VCaP (cell line): ENCODE results near the gene RRP7A.
"Not testable (repeated sequence)": the region's sequence is repeated elsewhere in the genome, so short reads cannot be mapped to it uniquely, and the experiment has no call there.

Experiments
- H3K27ac ChIP-seq: fragments of 450-650 bp; 2 replicates; pipeline ENCODE4 v1.5.1; 2017
- TF ChIP-seq, protein P1 (sequence below): fragments of 450-650 bp; conservative IDR thresholded peaks from 2 replicates; pipeline ENCODE4 v1.5.1; 2017; ENCODE audit warnings: mild to moderate bottlenecking, moderate library complexity

Gene RRP7A

DNA sequence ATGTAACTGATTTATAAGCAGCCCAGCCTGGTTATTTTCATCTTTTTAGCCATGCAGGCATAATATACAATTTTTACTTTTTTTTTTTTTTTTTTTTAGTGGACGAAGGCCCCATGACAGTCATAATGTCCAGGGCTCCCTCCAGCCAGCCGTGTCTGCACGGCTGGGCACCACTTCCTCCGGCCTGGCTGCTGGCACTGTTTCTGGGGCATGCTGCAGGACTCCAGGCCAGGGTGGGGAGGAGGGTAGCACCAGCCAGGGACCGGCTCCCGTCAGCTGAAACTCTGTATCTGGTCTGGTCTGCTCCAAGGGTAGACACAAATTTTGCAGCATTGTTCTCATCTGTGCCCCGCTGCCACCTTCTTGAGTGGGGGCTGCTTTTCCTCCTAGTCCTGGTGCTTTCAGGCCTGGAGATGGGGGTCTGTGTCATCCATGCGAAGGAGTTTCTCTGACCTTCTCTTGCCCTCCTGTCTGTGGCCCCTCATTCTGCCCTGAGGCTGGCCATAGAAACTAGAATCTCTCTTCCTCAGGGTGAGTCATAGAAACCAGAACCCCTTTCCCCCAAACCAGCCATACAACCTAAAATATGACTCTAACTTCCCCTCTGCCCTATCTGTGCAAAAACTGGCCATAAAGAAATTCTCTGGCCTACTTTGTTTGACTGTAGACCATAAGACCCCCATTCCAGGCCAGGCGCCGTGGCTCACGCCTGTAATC lies 9.2 kb upstream of the RRP7A start:
- TF ChIP-seq, protein P1, sequence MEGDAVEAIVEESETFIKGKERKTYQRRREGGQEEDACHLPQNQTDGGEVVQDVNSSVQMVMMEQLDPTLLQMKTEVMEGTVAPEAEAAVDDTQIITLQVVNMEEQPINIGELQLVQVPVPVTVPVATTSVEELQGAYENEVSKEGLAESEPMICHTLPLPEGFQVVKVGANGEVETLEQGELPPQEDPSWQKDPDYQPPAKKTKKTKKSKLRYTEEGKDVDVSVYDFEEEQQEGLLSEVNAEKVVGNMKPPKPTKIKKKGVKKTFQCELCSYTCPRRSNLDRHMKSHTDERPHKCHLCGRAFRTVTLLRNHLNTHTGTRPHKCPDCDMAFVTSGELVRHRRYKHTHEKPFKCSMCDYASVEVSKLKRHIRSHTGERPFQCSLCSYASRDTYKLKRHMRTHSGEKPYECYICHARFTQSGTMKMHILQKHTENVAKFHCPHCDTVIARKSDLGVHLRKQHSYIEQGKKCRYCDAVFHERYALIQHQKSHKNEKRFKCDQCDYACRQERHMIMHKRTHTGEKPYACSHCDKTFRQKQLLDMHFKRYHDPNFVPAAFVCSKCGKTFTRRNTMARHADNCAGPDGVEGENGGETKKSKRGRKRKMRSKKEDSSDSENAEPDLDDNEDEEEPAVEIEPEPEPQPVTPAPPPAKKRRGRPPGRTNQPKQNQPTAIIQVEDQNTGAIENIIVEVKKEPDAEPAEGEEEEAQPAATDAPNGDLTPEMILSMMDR, result no peak
- H3K27ac ChIP-seq, result no peak overlapping the region

DNA sequence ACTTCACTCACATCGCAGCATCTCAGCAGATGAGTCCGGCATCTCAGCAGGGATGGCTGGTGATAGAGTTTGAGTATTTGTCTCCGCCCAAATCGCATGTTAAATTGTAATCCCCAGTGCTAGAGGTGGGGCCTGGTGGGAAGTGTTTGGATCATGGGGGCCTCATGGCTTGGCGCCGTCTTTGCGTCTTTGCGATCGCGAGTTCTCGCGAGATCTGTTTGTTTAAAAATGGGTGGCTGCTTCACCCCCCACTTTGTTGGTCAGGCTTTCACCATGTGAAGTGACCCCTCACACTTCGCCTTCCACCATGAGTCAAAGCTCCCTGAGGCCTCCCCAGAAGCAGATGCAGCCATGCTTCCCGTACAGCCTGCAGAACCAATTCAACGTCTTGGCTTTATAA lies 3.0 kb upstream of the RRP7A start:
- no peak overlapping the region for H3K27ac ChIP-seq
- TF ChIP-seq, protein P1, result no peak

DNA sequence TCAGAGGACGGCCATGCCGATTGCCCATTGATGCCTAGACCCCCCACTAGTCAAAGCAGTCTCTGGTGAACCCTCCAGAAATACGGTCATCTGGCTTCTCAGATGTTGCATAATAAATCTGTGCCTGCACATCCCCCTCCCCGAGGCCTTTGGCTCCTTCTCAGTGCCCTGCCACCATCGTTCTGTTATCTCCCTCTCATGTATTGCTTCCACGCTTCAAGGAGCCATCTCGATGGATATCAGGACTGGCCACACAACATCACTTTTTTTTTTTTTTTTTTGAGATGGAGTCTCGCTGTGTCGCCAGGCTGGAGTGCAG lies 1.6 kb upstream of the RRP7A start:
- no peak overlapping the region for H3K27ac ChIP-seq

DNA sequence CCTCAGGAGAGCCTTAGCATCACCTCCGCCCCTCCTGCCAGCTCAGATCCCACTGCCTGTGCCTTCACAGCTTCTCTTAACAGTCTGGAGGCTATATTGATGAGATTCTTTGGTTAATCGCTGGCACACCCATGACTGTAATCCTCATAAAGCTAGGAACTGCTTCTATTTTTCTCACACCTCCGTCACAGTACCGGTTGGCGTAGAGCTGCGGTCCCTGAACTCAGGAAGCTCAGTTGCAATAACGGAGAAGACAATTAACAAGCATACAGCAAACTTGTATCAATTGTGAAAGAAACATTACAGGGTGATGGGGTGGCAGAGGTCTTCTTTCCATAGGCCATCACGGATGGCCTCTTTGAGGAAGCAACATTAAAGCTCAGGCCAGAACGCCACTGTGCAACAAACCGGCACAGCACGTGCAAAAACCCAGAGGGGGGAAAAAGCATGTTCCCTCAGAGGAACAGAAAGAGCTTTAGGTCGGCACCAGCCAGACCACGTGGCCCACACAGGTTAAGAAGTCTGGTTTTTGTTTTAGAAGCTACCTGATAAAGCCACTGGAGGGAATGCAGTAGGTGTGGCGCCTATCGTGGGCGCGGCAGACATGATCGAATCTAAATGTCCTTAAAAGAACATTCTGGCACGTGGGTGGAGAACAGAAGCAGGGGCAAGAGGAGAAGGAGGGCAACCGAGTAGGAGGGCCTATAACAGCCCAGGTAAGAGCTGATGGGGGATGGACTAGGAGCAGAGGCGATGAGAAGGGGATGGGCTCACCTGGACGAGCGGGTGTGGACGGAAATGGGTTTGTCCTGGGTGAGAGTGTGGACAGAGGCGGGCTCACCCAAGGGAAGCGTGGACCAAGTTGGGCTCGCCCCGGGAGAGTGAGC lies 715 bp downstream of the RRP7A start:
- H3K27ac ChIP-seq, result peak overlapping the region; percentile 38; the same call in 1 of the 2 replicates

More for the DNA sequence above, 1.6 kb upstream of the RRP7A start:
- TF ChIP-seq, protein P1, result no peak

DNA sequence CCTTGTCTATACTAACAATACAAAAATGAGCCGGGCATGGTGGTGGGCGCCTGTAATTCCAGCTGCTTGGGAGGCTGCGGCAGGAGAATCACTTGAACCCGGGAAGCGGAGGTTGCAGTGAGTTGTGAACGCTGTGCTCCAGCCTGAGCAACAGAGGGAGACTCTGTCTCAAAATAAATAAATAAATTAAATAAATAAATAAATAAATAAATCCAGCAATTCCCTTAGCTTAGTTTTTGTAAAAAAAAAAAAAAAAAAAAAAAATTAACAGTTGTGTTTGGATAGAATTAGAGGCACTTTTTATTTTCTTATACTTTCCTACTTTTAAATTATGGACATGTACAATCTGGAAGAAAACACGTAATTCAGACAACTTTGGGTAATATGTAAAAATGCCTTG lies 2.5 kb downstream of the RRP7A start:
- not testable (repeated sequence) for H3K27ac ChIP-seq

DNA sequence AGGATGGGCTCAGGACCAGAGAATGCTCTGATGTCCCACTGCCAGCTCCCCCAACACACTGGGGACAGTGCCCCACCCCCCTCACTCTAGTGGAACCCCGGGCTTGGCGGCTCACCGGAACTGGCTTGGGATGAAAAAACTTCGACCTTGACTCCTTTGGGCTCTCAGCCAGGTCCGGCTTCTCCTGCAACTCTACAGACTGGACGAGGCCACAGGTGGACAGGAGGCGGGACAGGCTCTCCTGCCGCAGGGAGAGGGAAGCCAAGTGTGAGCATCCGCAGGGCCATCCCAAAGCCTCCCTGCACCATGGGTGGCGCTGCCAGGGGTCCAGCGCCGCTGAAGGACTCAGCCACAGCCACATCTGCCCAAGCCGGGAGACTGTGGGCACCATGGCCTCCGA lies 3.7 kb downstream of the RRP7A start:
- TF ChIP-seq, protein P1, result no peak
- H3K27ac ChIP-seq, result no peak overlapping the region

DNA sequence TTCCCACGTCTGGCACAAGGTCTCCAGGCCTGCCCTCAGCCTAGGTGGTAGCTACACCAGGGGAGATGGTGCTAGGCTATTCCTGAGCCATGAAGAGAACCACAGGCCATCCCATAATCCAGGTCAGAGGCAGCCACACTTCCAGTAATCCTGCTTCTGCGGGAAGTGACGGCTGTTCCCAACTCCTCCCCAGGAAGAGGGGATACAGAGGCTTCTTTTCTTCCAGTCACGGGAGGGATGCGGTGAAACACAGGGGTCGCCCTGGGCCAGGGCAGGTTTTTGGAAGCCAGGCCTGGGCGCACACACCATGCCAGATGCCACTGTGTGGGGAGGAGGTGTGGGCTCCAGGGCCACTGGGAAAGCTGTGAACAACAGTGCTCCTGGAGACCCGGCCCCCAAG lies 4.3 kb downstream of the RRP7A start:
- H3K27ac ChIP-seq, result not testable (repeated sequence)

DNA sequence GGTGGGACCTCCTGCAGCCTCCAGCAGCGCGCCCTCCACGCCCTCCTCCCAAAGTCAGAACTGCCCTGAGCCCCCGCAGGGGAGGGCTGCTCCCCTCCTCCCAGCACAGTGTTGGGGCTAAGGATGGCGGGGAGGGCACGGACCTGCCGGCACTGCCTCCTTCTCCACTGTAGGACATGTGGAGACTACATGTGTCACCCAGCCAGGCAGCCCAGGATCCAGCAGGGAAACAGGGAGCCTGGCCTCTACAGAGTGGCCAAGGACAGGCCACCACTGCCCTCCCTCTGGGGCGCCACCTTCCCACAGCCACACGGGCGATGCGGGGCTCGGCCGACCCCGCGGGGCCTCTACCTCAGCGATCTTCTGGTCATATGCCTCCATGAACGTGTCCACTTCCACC lies 5.3 kb downstream of the RRP7A start:
- H3K27ac ChIP-seq, result not testable (repeated sequence)

DNA sequence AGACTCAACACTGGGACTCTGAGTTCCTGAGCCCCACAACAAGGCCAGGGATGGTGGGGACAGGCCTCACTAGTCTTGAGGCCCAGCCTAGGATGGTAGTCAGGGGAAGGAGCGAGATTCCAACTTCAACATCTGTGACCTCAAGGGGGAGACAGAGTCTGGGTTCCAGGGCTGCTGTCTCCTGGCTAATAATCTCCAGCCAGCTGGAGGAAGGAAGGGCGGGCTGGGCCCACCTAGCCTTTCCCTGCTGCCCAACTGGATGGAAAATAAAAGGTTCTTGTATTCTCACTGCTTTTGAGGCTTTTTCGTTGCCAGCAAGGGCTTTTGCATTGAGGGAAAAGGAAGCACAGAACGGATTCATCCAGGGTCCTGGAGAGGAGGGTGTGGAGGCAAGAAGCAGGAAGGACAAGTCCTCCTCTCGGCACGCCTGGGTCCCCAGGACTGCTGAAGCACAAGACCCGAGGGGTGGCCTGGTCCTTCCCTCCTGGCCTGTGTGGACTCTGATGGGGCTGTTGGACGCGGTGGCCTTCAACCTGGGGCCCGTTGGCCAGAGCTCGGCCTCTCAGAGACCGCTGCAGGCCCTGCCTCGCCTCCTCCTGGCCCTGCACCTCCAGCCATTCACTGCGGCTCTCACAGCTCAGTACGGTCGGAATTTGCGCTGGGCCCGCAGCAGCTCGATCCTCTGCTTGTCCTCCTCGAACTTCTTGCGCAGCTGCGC lies 7.2 kb downstream of the RRP7A start:
- TF ChIP-seq, protein P1, result peak; percentile 43
- H3K27ac ChIP-seq, result not testable (repeated sequence)
